ENCODE results near the gene HDGFL2.
"Not testable (repeated sequence)": the region's sequence is repeated elsewhere in the genome, so short reads cannot be mapped to it uniquely, and the experiment has no call there.

The HDGFL2 gene

GRCh38 chr19:4529924-4530522 lies 57.9 kb downstream of the HDGFL2 start:
- DNase-seq (ENCODE audit: low read depth in 1 of 2, low spot score in 1 of 2): no peak

GRCh38 chr19:4531562-4532165 lies 59.6 kb downstream of the HDGFL2 start:
- no peak for DNase-seq (ENCODE audit: low read depth in 1 of 2, low spot score in 1 of 2)

- no peak for DNase-seq (ENCODE audit: low read depth in 1 of 2, low spot score in 1 of 2)
These were observed 61.2 kb downstream of the HDGFL2 start for GRCh38 chr19:4533334-4533733.

- no peak for DNase-seq (ENCODE audit: low read depth in 1 of 2, low spot score in 1 of 2)
These were observed 61.8 kb downstream of the HDGFL2 start for GRCh38 chr19:4533835-4534424.

- peak in 1 of 2 donors; percentile 17 for DNase-seq (ENCODE audit: low read depth in 1 of 2, low spot score in 1 of 2)
These were observed 63.0 kb downstream of the HDGFL2 start, which contains the start of gene PLIN5 for GRCh38 chr19:4534836-4535658. Gene PLIN5 (minus strand): TSS chr19:4535224. CDS start chr19:4534074, 1,150 bp downstream.

- DNase-seq (ENCODE audit: low read depth in 1 of 2, low spot score in 1 of 2): no peak
These were observed 64.7 kb downstream of the HDGFL2 start for GRCh38 chr19:4536798-4537197.

GRCh38 chr19:4537953-4538600 lies 66.0 kb downstream of the HDGFL2 start:
- no peak for DNase-seq (ENCODE audit: low read depth in 1 of 2, low spot score in 1 of 2)

GRCh38 chr19:4538601-4538954 lies 66.5 kb downstream of the HDGFL2 start:
- DNase-seq (ENCODE audit: low read depth in 1 of 2, low spot score in 1 of 2): no peak

- DNase-seq (ENCODE audit: low read depth in 1 of 2, low spot score in 1 of 2): no peak
These were observed 67.1 kb downstream of the HDGFL2 start for GRCh38 chr19:4539169-4539692.

GRCh38 chr19:4539693-4540581 lies 67.8 kb downstream of the HDGFL2 start, which contains the start of gene LRG1:
Gene LRG1 (minus strand): TSS chr19:4540036. CDS start chr19:4540013, 23 bp downstream.
- DNase-seq (ENCODE audit: low read depth in 1 of 2, low spot score in 1 of 2): no peak

- no peak for DNase-seq (ENCODE audit: low read depth in 1 of 2, low spot score in 1 of 2)
These were observed 69.2 kb downstream of the HDGFL2 start for GRCh38 chr19:4541114-4541805.

- DNase-seq (ENCODE audit: low read depth in 1 of 2, low spot score in 1 of 2): not testable (repeated sequence)
These were observed 69.7 kb downstream of the HDGFL2 start for GRCh38 chr19:4541806-4542145.

- DNase-seq (ENCODE audit: low read depth in 1 of 2, low spot score in 1 of 2): no peak
These were observed 71.1 kb downstream of the HDGFL2 start for GRCh38 chr19:4542896-4543841.

GRCh38 chr19:4543842-4544647 lies 71.9 kb downstream of the HDGFL2 start:
- no peak for DNase-seq (ENCODE audit: low read depth in 1 of 2, low spot score in 1 of 2)

- no peak for DNase-seq (ENCODE audit: low read depth in 1 of 2, low spot score in 1 of 2)
These were observed 75.5 kb downstream of the HDGFL2 start for GRCh38 chr19:4547303-4548237.

- DNase-seq (ENCODE audit: low read depth in 1 of 2, low spot score in 1 of 2): no peak
These were observed 76.1 kb downstream of the HDGFL2 start for GRCh38 chr19:4548238-4548584.

GRCh38 chr19:4550018-4550417 lies 77.9 kb downstream of the HDGFL2 start:
- no peak for DNase-seq (ENCODE audit: low read depth in 1 of 2, low spot score in 1 of 2)

Data from activated CD4-positive, alpha-beta T cell treated with anti-CD3 and anti-CD28 coated beads, Interleukin-2, amount 50 U/mL, for 24 hours (primary cell).